HepG2 (cell line): ENCODE results near the gene ERF. TPM values are rescaled to one million over a fixed set of nuclear protein-coding genes. Genes with fewer than 3 reads are reported as not detected.

Experiments
- ATF2 ChIP-seq: sonication (generic); formaldehyde crosslinking; IDR thresholded peaks from 2 replicates; pipeline ENCODE4 v1.4.0; 2020; ENCODE audit warnings: missing genetic modification reagents
- CREB1 ChIP-seq, 2 experiments: fragments of 450-650 bp in 1 of 2; IDR thresholded peaks; 2 replicates each; pipeline ENCODE4 v1.6.1; 2016 to 2017; ENCODE audit warnings: control low read depth in 1 of 2, mild to moderate bottlenecking in 1 of 2, missing compliant biosample characterization in 1 of 2, missing genetic modification characterization in 1 of 2
- EP300 ChIP-seq, 3 experiments: sonication (generic) in 1 of 3; formaldehyde crosslinking in 1 of 3; IDR thresholded peaks; 2 replicates each; pipeline versions ENCODE4 v1.5.1 to v1.6.1; 2011 to 2020; ENCODE audit warnings: low read depth in 2 of 3, low read length in 2 of 3, borderline replicate concordance in 1 of 3, improper control_type of control experiment in 1 of 3, mild to moderate bottlenecking in 1 of 3, missing genetic modification reagents in 1 of 3, moderate library complexity in 1 of 3
- FLYWCH1 ChIP-seq: sonication (generic); formaldehyde crosslinking; IDR thresholded peaks from 2 replicates; pipeline ENCODE4 v1.8.1; 2023; ENCODE audit warnings: mild to moderate bottlenecking, missing genetic modification reagents
- HHEX ChIP-seq: IDR thresholded peaks from 2 replicates; pipeline ENCODE4 v1.6.1; 2016; ENCODE audit warnings: control low read depth
- HMG20A ChIP-seq: IDR thresholded peaks from 2 replicates; pipeline ENCODE4 v1.6.1; 2016; ENCODE audit warnings: borderline replicate concordance
- HOXA9 ChIP-seq: sonication (generic); formaldehyde crosslinking; IDR thresholded peaks from 2 replicates; pipeline ENCODE4 v1.8.1; 2022; ENCODE audit warnings: missing genetic modification reagents, mild to moderate bottlenecking, moderate library complexity, borderline replicate concordance
- HOXD1 ChIP-seq: sonication (generic); formaldehyde crosslinking; IDR thresholded peaks from 2 replicates; pipeline ENCODE4 v1.5.0; 2020; ENCODE audit warnings: missing genetic modification reagents
- IKZF4 ChIP-seq: sonication (generic); formaldehyde crosslinking; IDR thresholded peaks from 2 replicates; pipeline ENCODE4 v1.5.1; 2020; ENCODE audit warnings: borderline replicate concordance, mild to moderate bottlenecking, low read depth, missing genetic modification reagents; ENCODE audit errors: not compliant biosample characterization
- JDP2 ChIP-seq: sonication (generic); formaldehyde crosslinking; IDR thresholded peaks from 2 replicates; pipeline ENCODE4 v1.8.1; 2022; ENCODE audit warnings: missing genetic modification reagents, borderline replicate concordance
- MIXL1 ChIP-seq: IDR thresholded peaks from 2 replicates; pipeline ENCODE4 v1.6.1; 2016
- NPAS2 ChIP-seq: sonication (generic); formaldehyde crosslinking; IDR thresholded peaks from 2 replicates; pipeline ENCODE4 v1.8.0; 2022; ENCODE audit warnings: mild to moderate bottlenecking, missing genetic modification reagents, borderline replicate concordance
- PLRG1 ChIP-seq: fragments of 450-650 bp; conservative IDR thresholded peaks from 2 replicates; pipeline ENCODE4 v1.6.1; 2016
- REXO4 ChIP-seq: sonication (generic); formaldehyde crosslinking; IDR thresholded peaks from 2 replicates; pipeline ENCODE4 v1.8.0; 2022; ENCODE audit warnings: missing genetic modification reagents, mild to moderate bottlenecking, borderline replicate concordance
- SMARCC2 ChIP-seq: fragments of 450-650 bp; IDR thresholded peaks from 2 replicates; pipeline ENCODE4 v1.6.1; 2017; ENCODE audit warnings: antibody characterized with exemption, mild to moderate bottlenecking
- SOX13 ChIP-seq, 3 experiments: fragments of 450-650 bp in 1 of 3; sonication (generic) in 1 of 3; formaldehyde crosslinking in 1 of 3; IDR thresholded peaks in 2 of 3; conservative IDR thresholded peaks in 1 of 3; 2 replicates each; pipeline versions ENCODE4 v1.5.0 to v1.6.1; 2016 to 2020; ENCODE audit warnings: antibody characterized with exemption in 1 of 3, mild to moderate bottlenecking in 1 of 3, missing compliant biosample characterization in 1 of 3, missing genetic modification reagents in 1 of 3, moderate library complexity in 1 of 3
- ZFP82 ChIP-seq: sonication (generic); formaldehyde crosslinking; IDR thresholded peaks from 2 replicates; pipeline ENCODE4 v1.5.1; 2020; ENCODE audit warnings: mild to moderate bottlenecking, missing genetic modification reagents, borderline replicate concordance
- ZNF343 ChIP-seq: sonication (generic); formaldehyde crosslinking; IDR thresholded peaks from 2 replicates; pipeline ENCODE4 v1.4.0; 2020; ENCODE audit warnings: mild to moderate bottlenecking, missing genetic modification reagents
- ZNF383 ChIP-seq: sonication (generic); formaldehyde crosslinking; IDR thresholded peaks from 2 replicates; pipeline ENCODE4 v1.4.0; 2020; ENCODE audit warnings: missing genetic modification reagents, mild to moderate bottlenecking, borderline replicate concordance
- ZNF543 ChIP-seq: sonication (generic); formaldehyde crosslinking; IDR thresholded peaks from 2 replicates; pipeline ENCODE4 v1.4.0; 2020; ENCODE audit warnings: mild to moderate bottlenecking, missing genetic modification reagents
- ZNF687 ChIP-seq: sonication (generic); formaldehyde crosslinking; IDR thresholded peaks from 2 replicates; pipeline ENCODE4 v1.5.1; 2020; ENCODE audit warnings: mild to moderate bottlenecking, missing genetic modification reagents, moderate library complexity
- ZUFSP ChIP-seq: sonication (generic); formaldehyde crosslinking; IDR thresholded peaks from 2 replicates; pipeline ENCODE4 v1.9.0; 2021; ENCODE audit warnings: missing genetic modification reagents, mild to moderate bottlenecking, borderline replicate concordance
- polyA plus RNA-seq, 8 experiments: library from polyadenylated mRNA; depleted of rRNA in 3 of 8; stranded (reverse) in 7 of 8; unstranded in 1 of 8; fragments of >200 nt; fragmentation: Illumina TruSeq in 4 of 8; extraction: Trizol in 4 of 8; gene quantifications; 2 replicates each; pipeline versions ENCODE4 v1.2.1 to v1.2.3, GENCODE V29; 2011 to 2016; ENCODE audit warnings: low read depth in 4 of 8, missing spikeins in 1 of 8, mixed read lengths in 1 of 8; ENCODE audit not compliant: insufficient read depth in 1 of 8
- total RNA-seq, 5 experiments: library from RNA; depleted of rRNA; stranded (reverse); fragments of >200 nt; fragmentation: Illumina TruSeq; extraction: Trizol; gene quantifications; 2 replicates each; pipeline ENCODE4 v1.2.3, GENCODE V29; 2016; ENCODE audit warnings: low read depth in 1 of 5

ERF gene
- total and polyA plus RNA-seq, 2 of the 13 experiments (the other 11 are each of a cell fraction or from before 2014, with no cell fraction given): 67.1 to 69.9 TPM

DNA sequence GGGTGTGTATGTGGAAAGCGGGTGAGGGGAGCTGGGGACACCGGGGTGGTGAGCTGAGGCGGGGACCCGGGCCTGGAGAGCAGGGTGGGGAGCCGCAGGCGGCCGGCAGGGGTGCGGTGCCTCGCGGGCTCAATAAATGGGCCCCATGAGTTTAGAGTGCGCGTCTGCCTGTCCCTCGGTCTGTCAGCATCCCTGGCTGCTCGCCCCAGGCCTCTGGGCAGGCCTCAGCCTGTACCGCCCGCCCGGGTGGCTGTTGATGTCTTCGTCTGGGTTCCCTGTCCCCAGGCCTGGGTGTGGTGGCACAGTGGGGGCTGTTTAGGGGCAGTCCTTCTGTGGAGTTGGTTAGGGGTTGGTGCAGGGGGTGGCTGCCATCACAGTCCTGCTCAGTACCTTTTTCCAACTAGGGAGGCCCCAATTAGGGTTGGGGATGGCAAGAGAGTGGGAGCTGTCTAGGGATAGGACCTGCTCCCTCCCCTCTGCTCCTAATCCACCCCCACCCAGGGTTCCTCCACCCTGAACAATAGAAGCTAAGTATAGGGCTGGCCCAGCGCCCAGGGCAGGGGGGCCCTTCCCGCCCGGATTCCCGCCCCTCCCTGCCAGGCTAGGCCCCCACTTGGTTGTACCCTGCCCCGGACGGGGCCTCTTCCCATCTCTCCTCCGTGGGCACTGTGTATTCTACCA is 26.4 kb upstream of the ERF start (continued):
- TF ChIP-seq ZNF687 (CRISPR knock-in tag) (peak; percentile 63; the same call in 1 of the 2 replicates), JDP2 (CRISPR knock-in tag) (no peak), MIXL1 (no peak), ATF2 (CRISPR knock-in tag) (no peak), PLRG1 (no peak), IKZF4 (CRISPR knock-in tag) (no peak), SOX13 (IDR thresholded peaks at IDR 0.05) (peak; percentile 76), SOX13 (CRISPR knock-in tag; conservative IDR thresholded peaks at IDR 0.05 in 1 of 2, IDR thresholded peaks at IDR 0.05 in 1 of 2) (peak in 1 of 2 experiments; percentile 82; a peak in 2 of 4 replicates), HHEX (CRISPR knock-in tag) (no peak), REXO4 (no peak), ZUFSP (no peak), HOXD1 (CRISPR knock-in tag) (no peak), ZNF543 (CRISPR knock-in tag) (no peak), HOXA9 (CRISPR knock-in tag) (0 out of 2 replicates have a peak, but pooled peaks have one; percentile 14), ZNF343 (no peak), ZNF383 (no peak), CREB1 (IDR thresholded peaks at IDR 0.05) (no peak), CREB1 (CRISPR knock-in tag; IDR thresholded peaks at IDR 0.05) (no peak), FLYWCH1 (CRISPR knock-in tag) (no peak), ZFP82 (no peak), SMARCC2 (no peak), NPAS2 (CRISPR knock-in tag) (no peak), HMG20A (no peak), EP300 (IDR thresholded peaks at IDR 0.05; ENCODE audit: low read depth in 2 of 2, low read length in 2 of 2) (peak in 1 of 2 experiments; percentile 16; a peak in 1 of 4 replicates), EP300 (CRISPR knock-in tag; IDR thresholded peaks at IDR 0.05; ENCODE audit: borderline replicate concordance) (no peak)
